H9 (cell line): ENCODE measurements around the gene UNC5B. TPM values are rescaled to one million over a fixed set of nuclear protein-coding genes. Genes with fewer than 3 reads are reported as not detected.
A peak's percentile ranks its signal among the peaks of the same experiment; 100 is the strongest.

Experiments used
- DNase-seq: peaks from one replicate; pipeline ENCODE4 v3.0.0-alpha.2; 2017
- H2AFZ ChIP-seq: one replicate; pipeline ENCODE4 v1.6.1; 2013; ENCODE audit warnings: mild to moderate bottlenecking, low read length, control low read depth, moderate library complexity
- H2AK5ac ChIP-seq: 2 replicates; pipeline ENCODE4 v1.6.1; 2013; ENCODE audit warnings: low read length, control low read depth, mixed read lengths; ENCODE audit not compliant: insufficient read length
- H2BK120ac ChIP-seq: one replicate; pipeline ENCODE4 v1.6.1; 2013; ENCODE audit warnings: low read depth, mild to moderate bottlenecking, low read length, control low read depth, inconsistent platforms; ENCODE audit not compliant: poor library complexity, severe bottlenecking
- H2BK12ac ChIP-seq: 2 replicates; pipeline ENCODE4 v1.6.1; 2013; ENCODE audit warnings: low read length, control low read depth, mixed read lengths, low read depth; ENCODE audit not compliant: insufficient read length
- H2BK15ac ChIP-seq: 2 replicates; pipeline ENCODE4 v1.6.1; 2013; ENCODE audit warnings: low read depth, low read length, control low read depth
- H2BK20ac ChIP-seq: one replicate; pipeline ENCODE4 v1.6.1; 2013; ENCODE audit warnings: low read depth, mild to moderate bottlenecking, low read length, control low read depth, inconsistent platforms; ENCODE audit not compliant: poor library complexity, severe bottlenecking
- H2BK5ac ChIP-seq: 2 replicates; pipeline ENCODE4 v1.6.1; 2013; ENCODE audit warnings: low read length, control low read depth, mixed read lengths; ENCODE audit not compliant: insufficient read length
- H3K14ac ChIP-seq: 2 replicates; pipeline ENCODE4 v1.6.1; 2013; ENCODE audit warnings: low read length, control low read depth; ENCODE audit not compliant: insufficient read depth
- H3K18ac ChIP-seq: 2 replicates; pipeline ENCODE4 v1.6.1; 2013; ENCODE audit warnings: low read depth, mild to moderate bottlenecking, mixed read lengths, low read length, control low read depth; ENCODE audit not compliant: insufficient read length
- H3K23ac ChIP-seq: 2 replicates; pipeline ENCODE4 v1.6.1; 2013; ENCODE audit warnings: low read length, control low read depth, mixed read lengths, low read depth; ENCODE audit not compliant: insufficient read length
- H3K23me2 ChIP-seq: 2 replicates; pipeline ENCODE4 v1.6.1; 2013; ENCODE audit warnings: low read depth, mild to moderate bottlenecking, mixed read lengths, low read length, control low read depth; ENCODE audit not compliant: insufficient read length, poor library complexity, severe bottlenecking
- H3K27ac ChIP-seq: 2 replicates; pipeline ENCODE4 v1.5.1; 2013; ENCODE audit warnings: low read length, control low read depth, mixed read lengths, low read depth; ENCODE audit not compliant: insufficient read length
- H3K27me3 ChIP-seq: 2 replicates; pipeline ENCODE4 v1.6.1; 2013; ENCODE audit warnings: low read length, control low read depth, inconsistent platforms; ENCODE audit not compliant: insufficient read depth
- H3K4ac ChIP-seq: 2 replicates; pipeline ENCODE4 v1.6.1; 2013; ENCODE audit warnings: low read depth, mild to moderate bottlenecking, control low read depth, inconsistent platforms, low read length, moderate library complexity
- H3K4me1 ChIP-seq: 2 replicates; pipeline ENCODE4 v1.6.1; 2013; ENCODE audit warnings: low read length, control low read depth, inconsistent platforms; ENCODE audit not compliant: insufficient read depth
- H3K4me2 ChIP-seq: 2 replicates; pipeline ENCODE4 v1.6.1; 2013; ENCODE audit warnings: low read length, control low read depth, mixed read lengths; ENCODE audit not compliant: insufficient read length, insufficient read depth
- H3K56ac ChIP-seq: 2 replicates; pipeline ENCODE4 v1.6.1; 2013; ENCODE audit warnings: low read depth, mild to moderate bottlenecking, mixed read lengths, low read length, control low read depth; ENCODE audit not compliant: insufficient read length
- H3K79me1 ChIP-seq: 2 replicates; pipeline ENCODE4 v1.6.1; 2013; ENCODE audit warnings: low read depth, mild to moderate bottlenecking, moderate library complexity, low read length, control low read depth, inconsistent platforms; ENCODE audit not compliant: insufficient read depth, poor library complexity, severe bottlenecking
- H3K79me2 ChIP-seq: 2 replicates; pipeline ENCODE4 v1.6.1; 2013; ENCODE audit warnings: low read length, control low read depth, inconsistent platforms; ENCODE audit not compliant: insufficient read depth
- H3K9ac ChIP-seq: 2 replicates; pipeline ENCODE4 v1.6.1; 2013; ENCODE audit warnings: low read length, control low read depth, mixed read lengths; ENCODE audit not compliant: insufficient read length; ENCODE audit errors: extremely low read depth
- H3K9me3 ChIP-seq: one replicate; pipeline ENCODE4 v1.6.1; 2013; ENCODE audit warnings: low read depth, low read length, inconsistent platforms; ENCODE audit not compliant: control insufficient read depth
- H3T11ph ChIP-seq: one replicate; pipeline ENCODE4 v1.6.1; 2013; ENCODE audit warnings: mild to moderate bottlenecking, low read length, control low read depth, inconsistent platforms
- H4K20me1 ChIP-seq: one replicate; pipeline ENCODE4 v1.6.1; 2013; ENCODE audit not compliant: control insufficient read depth, insufficient read length, insufficient read depth
- H4K5ac ChIP-seq: 2 replicates; pipeline ENCODE4 v1.6.1; 2013; ENCODE audit warnings: low read depth, mild to moderate bottlenecking, mixed read lengths, low read length, control low read depth; ENCODE audit not compliant: insufficient read length
- H4K8ac ChIP-seq: replicated peaks from 2 replicates; pipeline ENCODE4 v1.6.1; 2013; ENCODE audit warnings: low read length, control low read depth, mixed read lengths, low read depth; ENCODE audit not compliant: insufficient read length
- H4K91ac ChIP-seq: 2 replicates; pipeline ENCODE4 v1.6.1; 2013; ENCODE audit warnings: low read depth, mild to moderate bottlenecking, moderate library complexity, mixed read lengths, low read length, control low read depth; ENCODE audit not compliant: insufficient read length
- H3K27ac Mint-ChIP-seq, 3 experiments: 2 replicates in 2 of 3; 3 replicates in 1 of 3; pipeline ENCODE4 v1.8.0; 2020 to 2021; ENCODE audit warnings: mixed read lengths in 3 of 3, mild to moderate bottlenecking in 1 of 3, moderate library complexity in 1 of 3
- H3K27me3 Mint-ChIP-seq: 2 replicates; pipeline ENCODE4 v1.8.0; 2021; ENCODE audit warnings: low read depth, mild to moderate bottlenecking, moderate library complexity, mixed read lengths
- H3K36me3 Mint-ChIP-seq, 3 experiments: 2 replicates in 2 of 3; 3 replicates in 1 of 3; pipeline ENCODE4 v1.8.0; 2020 to 2021; ENCODE audit warnings: low read depth in 3 of 3, mixed read lengths in 3 of 3; ENCODE audit not compliant: insufficient read depth in 1 of 3
- H3K4me1 Mint-ChIP-seq, 2 experiments: 2 replicates each; pipeline ENCODE4 v1.8.0; 2020; ENCODE audit warnings: mixed read lengths in 2 of 2
- H3K4me3 Mint-ChIP-seq, 2 experiments: 2 replicates in 1 of 2; 3 replicates in 1 of 2; pipeline ENCODE4 v1.8.0; 2020 to 2021; ENCODE audit warnings: mild to moderate bottlenecking in 2 of 2, mixed read lengths in 2 of 2, moderate library complexity in 1 of 2
- H3K9me3 Mint-ChIP-seq, 2 experiments: 2 replicates in 1 of 2; 3 replicates in 1 of 2; pipeline ENCODE4 v1.8.0; 2020; ENCODE audit warnings: mild to moderate bottlenecking in 2 of 2, mixed read lengths in 2 of 2, moderate library complexity in 1 of 2
- CTCF ChIP-seq: fragments of 200-600 bp; sonication (generic); conservative IDR thresholded peaks from 3 replicates; pipeline ENCODE4 v1.8.0; 2021; ENCODE audit warnings: antibody characterized with exemption, mild to moderate bottlenecking
- WGBS: extraction: QIAGEN DNeasy Blood & Tissue Kit; methylation state at CpG from one replicate; pipeline ENCODE4 v1.1.7; 2013; ENCODE audit warnings: missing lambda C conversion rate, low lambda C conversion rate, mixed read lengths; ENCODE audit not compliant: insufficient read length; ENCODE audit errors: extremely low coverage; 5-methylcytosine and 5-hydroxymethylcytosine counted together
- total RNA-seq: library from RNA; stranded (reverse); gene quantifications from 2 replicates; pipeline ENCODE4 v1.2.1, GENCODE V29; 2021

Gene UNC5B
- total RNA-seq, 1 experiment from 2014 or later, result 28.4 TPM

GRCh38 chr10:71330789-71331404 is 118.5 kb downstream of the UNC5B start:
- DNase-seq, result no peak
- Histone ChIP-seq H3K18ac (no peak overlapping the region), H2AK5ac (no peak overlapping the region), H3K4me1 (no peaks in the 10 kb centered on the region; the same call in 1 of the 2 replicates), H2BK15ac (no peak overlapping the region), H4K20me1 (no peaks in the 10 kb centered on the region), H3T11ph (no peak overlapping the region), H2BK20ac (no peak overlapping the region), H3K27me3 (no peaks in the 10 kb centered on the region), H4K5ac (no peak overlapping the region), H3K79me1 (no peaks in the 10 kb centered on the region), H3K56ac (no peak overlapping the region), H2AFZ (no peak overlapping the region), H3K9me3 (no peaks in the 10 kb centered on the region), H4K8ac (no peak overlapping the region), H3K4ac (no peak overlapping the region), H3K9ac (no peak overlapping the region), H2BK5ac (no peak overlapping the region), H3K4me2 (no peak overlapping the region), H3K23ac (no peak overlapping the region), H4K91ac (no peak overlapping the region), H2BK120ac (no peak overlapping the region), H3K14ac (no peak overlapping the region), H3K23me2 (no peaks in the 10 kb centered on the region), H2BK12ac (no peak overlapping the region), H3K27ac (no peak overlapping the region), H3K79me2 (no peaks in the 10 kb centered on the region)
- no peak for TF ChIP-seq CTCF
- H3K27me3 Mint-ChIP-seq, result no peaks in the 10 kb centered on the region
- peak overlapping the region in 1 of 3 experiments; percentile 4; a peak in 3 of 7 replicates for H3K27ac Mint-ChIP-seq
- no peak overlapping the region for H3K4me3 Mint-ChIP-seq
- no CpG with 5 or more reads among the region's 4 CpGs for WGBS
- H3K36me3 Mint-ChIP-seq, result peaks cover 4 to 14% (median 5%) of the 10 kb centered on the region in 3 experiments; a peak in 4 of 7 replicates
- peaks cover 5 to 11% of the 10 kb centered on the region in 2 experiments for H3K4me1 Mint-ChIP-seq
- H3K9me3 Mint-ChIP-seq, result no peaks in the 10 kb centered on the region
